A673 (cell line): ENCODE measurements around the gene TELO2. TPM values are rescaled to one million over a fixed set of nuclear protein-coding genes. Genes with fewer than 3 reads are reported as not detected.
"Not testable (repeated sequence)": the region's sequence is repeated elsewhere in the genome, so short reads cannot be mapped to it uniquely, and the experiment has no call there.

Experiments
- BruUV-seq: library from RNA; stranded (reverse); fragments of 400-500 nt; replicated peaks from 2 replicates; lab custom pipeline; 2021; lab: Mats Ljungman, UMichigan
- CTCF ChIA-PET: fragments of 300-600 bp; sonication (Branson Sonifier 250); formaldehyde crosslinking; loops from one replicate; lab custom pipeline; 2022; ENCODE audit warnings: antibody characterized with exemption; lab: Charles Lee
- POLR2A ChIA-PET: fragments of 300-600 bp; sonication (Branson Sonifier 250); formaldehyde crosslinking; loops from one replicate; lab custom pipeline; 2022; ENCODE audit warnings: antibody characterized with exemption; ENCODE audit not compliant: low non-redundant PET; lab: Charles Lee
- DNase-seq: peaks from one replicate; pipeline ENCODE4 v3.0.0-alpha.2; 2015; ENCODE audit warnings: low spot score
- H3K27ac ChIP-seq: fragments of 200-600 bp; sonication (generic); 2 replicates; pipeline ENCODE4 v1.5.1; 2016; ENCODE audit warnings: mixed run types, low read depth, mild to moderate bottlenecking, mixed read lengths, antibody characterized with exemption, low read length; ENCODE audit not compliant: poor library complexity, severe bottlenecking
- H3K27me3 ChIP-seq: fragments of 200-600 bp; sonication (generic); replicated peaks from 2 replicates; pipeline ENCODE4 v1.6.1; 2017; ENCODE audit warnings: mixed run types, low read depth, mild to moderate bottlenecking, mixed read lengths, antibody characterized with exemption, low read length; ENCODE audit not compliant: insufficient read depth, poor library complexity
- H3K36me3 ChIP-seq: fragments of 200-600 bp; sonication (generic); 2 replicates; pipeline ENCODE4 v1.6.1; 2016; ENCODE audit warnings: mixed run types, mild to moderate bottlenecking, mixed read lengths, antibody characterized with exemption, low read length; ENCODE audit not compliant: insufficient read depth, poor library complexity, severe bottlenecking
- H3K4me1 ChIP-seq: fragments of 200-600 bp; sonication (generic); 2 replicates; pipeline ENCODE4 v1.6.1; 2017; ENCODE audit warnings: mixed run types, mild to moderate bottlenecking, mixed read lengths, antibody characterized with exemption, low read length; ENCODE audit not compliant: insufficient read depth, poor library complexity, severe bottlenecking
- H3K4me3 ChIP-seq: fragments of 200-600 bp; sonication (generic); 2 replicates; pipeline ENCODE4 v1.5.1; 2016; ENCODE audit warnings: low read depth, mixed run types, mild to moderate bottlenecking, mixed read lengths, low read length; ENCODE audit not compliant: poor library complexity, severe bottlenecking
- H3K9me3 ChIP-seq: fragments of 200-600 bp; sonication (generic); 2 replicates; pipeline ENCODE4 v1.6.1; 2016; ENCODE audit warnings: mixed run types, low read depth, mild to moderate bottlenecking, mixed read lengths, antibody characterized with exemption, low read length; ENCODE audit not compliant: poor library complexity, severe bottlenecking
- CTCF ChIP-seq: fragments of 300-800, 200-600 bp; sonication (generic); conservative IDR thresholded peaks from 2 replicates; pipeline ENCODE4 v1.5.1; 2017; ENCODE audit warnings: low read depth, mild to moderate bottlenecking, antibody characterized with exemption, low read length, moderate library complexity, mixed read lengths
- EZH2 ChIP-seq: fragments of 200-600 bp; sonication (generic); IDR thresholded peaks from 2 replicates; pipeline ENCODE4 v1.6.1; 2017; ENCODE audit warnings: borderline replicate concordance, low read depth, mild to moderate bottlenecking, mixed read lengths, antibody characterized with exemption, low read length; ENCODE audit not compliant: poor library complexity, severe bottlenecking
- intact Hi-C: fragments of 100-400 bp; cut with micrococcal nuclease; formaldehyde crosslinking; loops from one replicate; pipeline ENCODE4 v1.10.0; 2022; ENCODE audit not compliant: unreplicated experiment
- total RNA-seq: library from RNA; stranded (reverse); gene quantifications from 2 replicates; pipeline ENCODE4 v1.2.3, GENCODE V29; 2021

The TELO2 gene
- total RNA-seq, 1 experiment from 2014 or later: 67.0 TPM

DNA sequence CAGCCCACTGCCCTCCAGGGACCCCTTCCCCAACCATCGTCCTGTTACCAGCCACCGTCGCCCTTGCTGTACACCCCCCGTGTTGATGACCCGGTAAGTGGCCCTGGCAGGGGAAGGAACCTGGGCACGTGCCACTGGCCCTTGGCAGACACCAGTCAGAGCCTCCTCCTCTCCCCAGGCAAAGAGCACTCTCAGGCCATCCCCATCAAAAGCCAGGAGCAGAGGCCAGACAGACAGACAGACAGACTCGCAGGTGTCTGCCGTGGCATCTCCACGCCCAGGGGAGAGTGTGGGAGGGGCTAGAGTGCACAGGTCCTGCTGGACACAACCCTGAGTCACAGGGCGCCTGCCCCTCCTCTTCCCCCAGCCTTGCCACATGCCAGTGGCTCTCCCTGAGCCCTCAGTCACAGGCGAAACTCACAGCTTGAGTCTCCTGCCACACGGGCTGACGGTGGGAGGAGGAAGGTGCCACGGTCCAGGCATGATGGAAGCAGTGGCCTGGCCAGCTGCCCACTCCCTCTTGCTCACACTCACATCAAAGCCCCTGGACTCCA lies 26.1 kb upstream of the TELO2 start:
- no peak overlapping the region for H3K27ac ChIP-seq
- intact Hi-C loops: no loop called here
- TF ChIP-seq CTCF (no peak), EZH2 (no peak)
- no peaks in the 10 kb centered on the region for H3K9me3 ChIP-seq
- POLR2A ChIA-PET: no interaction called here
- BruUV-seq: no TSS peak
- H3K36me3 ChIP-seq: no peaks in the 10 kb centered on the region
- no peak overlapping the region for H3K4me3 ChIP-seq
- DNase-seq: no peak
- H3K27me3 ChIP-seq: no peaks in the 10 kb centered on the region
- CTCF ChIA-PET: no interaction called here
- H3K4me1 ChIP-seq: no peaks in the 10 kb centered on the region

GRCh38 chr16:1468426-1468810 lies 24.7 kb upstream of the TELO2 start:
- TF ChIP-seq EZH2 (no peak), CTCF (no peak)
- H3K36me3 ChIP-seq: no peaks in the 10 kb centered on the region
- intact Hi-C loops: no loop called here
- H3K4me3 ChIP-seq: no peak overlapping the region
- H3K27me3 ChIP-seq: no peaks in the 10 kb centered on the region
- no TSS peak for BruUV-seq
- POLR2A ChIA-PET: no interaction called here
- no peaks in the 10 kb centered on the region for H3K4me1 ChIP-seq
- H3K9me3 ChIP-seq: no peaks in the 10 kb centered on the region
- no peak for DNase-seq
- no peak overlapping the region for H3K27ac ChIP-seq
- CTCF ChIA-PET: no interaction called here

- intact Hi-C loops, H3K27me3 ChIP-seq, BruUV-seq, DNase-seq, H3K27ac ChIP-seq, POLR2A ChIA-PET, H3K4me3 ChIP-seq, H3K9me3 ChIP-seq, H3K36me3 ChIP-seq, CTCF ChIA-PET, H3K4me1 ChIP-seq: not testable (repeated sequence)
Observed at GRCh38 chr16:1469141-1469540, 24.0 kb upstream of the TELO2 start.

DNA sequence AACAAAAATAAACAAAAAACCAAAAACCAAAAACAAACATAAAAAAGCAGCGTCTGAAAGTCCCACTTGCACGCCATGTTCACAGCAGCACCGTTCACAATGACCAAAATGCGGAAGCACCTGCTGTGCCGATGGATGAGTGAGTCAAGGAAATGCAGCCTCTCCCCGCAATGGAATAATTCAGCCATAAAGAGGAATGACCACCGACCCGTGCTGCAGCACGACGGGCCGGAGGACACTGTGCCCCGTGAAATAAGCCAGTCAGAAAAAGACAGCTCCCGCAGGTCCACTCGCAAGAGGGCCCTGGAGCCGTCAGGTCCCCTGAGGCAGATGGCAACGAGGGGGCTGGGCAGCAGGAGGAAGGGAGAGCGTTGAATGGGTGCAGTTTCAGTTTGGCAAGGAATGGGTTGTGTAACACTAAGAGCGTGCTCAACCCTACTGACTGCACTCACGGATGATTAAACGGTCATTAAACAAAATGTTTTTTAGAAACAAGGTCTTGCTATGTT lies 23.4 kb upstream of the TELO2 start:
- POLR2A ChIA-PET: no interaction called here
- CTCF ChIA-PET: no interaction called here
- intact Hi-C loops: no loop called here

More for the DNA sequence above, 23.4 kb upstream of the TELO2 start:
- Histone ChIP-seq H3K27me3 (no peaks in the 10 kb centered on the region), H3K27ac (no peak overlapping the region), H3K36me3 (no peaks in the 10 kb centered on the region), H3K4me1 (peaks cover 5% of the 10 kb centered on the region), H3K9me3 (no peaks in the 10 kb centered on the region), H3K4me3 (no peak overlapping the region)
- no TSS peak for BruUV-seq
- TF ChIP-seq CTCF: no peak
- no peak for TF ChIP-seq EZH2
- no peak for DNase-seq
